ENCODE data around the gene GATAD2B. TPM values are rescaled to one million over a fixed set of nuclear protein-coding genes. Genes with fewer than 3 reads are reported as not detected.

Gene GATAD2B
- polyA plus RNA-seq, 4 donors = 27.2 to 31.5 (median 28.9) TPM

- no peak for DNase-seq (ENCODE audit: low read depth in 4 of 4, low spot score in 3 of 4)
Observed at GRCh38 chr1:153953859-153954365, 31.1 kb upstream of the GATAD2B start.

- no peak for DNase-seq (ENCODE audit: low read depth in 4 of 4, low spot score in 3 of 4)
Observed at GRCh38 chr1:153951801-153952200, 29.0 kb upstream of the GATAD2B start.

GRCh38 chr1:153951183-153951582 lies 28.4 kb upstream of the GATAD2B start:
- no peak for DNase-seq (ENCODE audit: low read depth in 4 of 4, low spot score in 3 of 4)

- no peak for DNase-seq (ENCODE audit: low read depth in 4 of 4, low spot score in 3 of 4)
Observed at GRCh38 chr1:153946622-153947241, 24.0 kb upstream of the GATAD2B start, which contains the start of gene DENND4B. DENND4B (minus strand) TSS chr1:153946718; CDS start chr1:153944374, 2,344 bp downstream.

- no peak for DNase-seq (ENCODE audit: low read depth in 4 of 4, low spot score in 3 of 4)
Observed at GRCh38 chr1:153945795-153946621, 23.2 kb upstream of the GATAD2B start.

GRCh38 chr1:153945131-153945794 lies 22.5 kb upstream of the GATAD2B start:
- DNase-seq (ENCODE audit: low read depth in 4 of 4, low spot score in 3 of 4) = no peak

- no peak for DNase-seq (ENCODE audit: low read depth in 4 of 4, low spot score in 3 of 4)
Observed at GRCh38 chr1:153944827-153945117, 22.0 kb upstream of the GATAD2B start.

GRCh38 chr1:153944005-153944826 lies 21.4 kb upstream of the GATAD2B start:
- DNase-seq (ENCODE audit: low read depth in 4 of 4, low spot score in 3 of 4) = no peak

GRCh38 chr1:153942766-153943549 lies 20.2 kb upstream of the GATAD2B start:
- no peak for DNase-seq (ENCODE audit: low read depth in 4 of 4, low spot score in 3 of 4)

GRCh38 chr1:153941826-153942725 lies 19.3 kb upstream of the GATAD2B start:
- DNase-seq (ENCODE audit: low read depth in 4 of 4, low spot score in 3 of 4) = no peak

GRCh38 chr1:153940756-153941155 lies 18.0 kb upstream of the GATAD2B start:
- no peak for DNase-seq (ENCODE audit: low read depth in 4 of 4, low spot score in 3 of 4)

- DNase-seq (ENCODE audit: low read depth in 4 of 4, low spot score in 3 of 4) = no peak
Observed at GRCh38 chr1:153939476-153939875, 16.7 kb upstream of the GATAD2B start.

- no peak for DNase-seq (ENCODE audit: low read depth in 4 of 4, low spot score in 3 of 4)
Observed at GRCh38 chr1:153938996-153939395, 16.2 kb upstream of the GATAD2B start.

GRCh38 chr1:153937331-153937730 lies 14.6 kb upstream of the GATAD2B start:
- no peak for DNase-seq (ENCODE audit: low read depth in 4 of 4, low spot score in 3 of 4)

GRCh38 chr1:153936011-153936802 lies 13.4 kb upstream of the GATAD2B start:
- DNase-seq (ENCODE audit: low read depth in 4 of 4, low spot score in 3 of 4) = no peak

- DNase-seq (ENCODE audit: low read depth in 4 of 4, low spot score in 3 of 4) = no peak
Observed at GRCh38 chr1:153934746-153935145, 12.0 kb upstream of the GATAD2B start.

GRCh38 chr1:153933955-153934354 lies 11.2 kb upstream of the GATAD2B start:
- no peak for DNase-seq (ENCODE audit: low read depth in 4 of 4, low spot score in 3 of 4)

GRCh38 chr1:153933430-153933829 lies 10.7 kb upstream of the GATAD2B start:
- no peak for DNase-seq (ENCODE audit: low read depth in 4 of 4, low spot score in 3 of 4)
